H1 (cell line): ENCODE data around the gene HNF1A. TPM values are rescaled to one million over a fixed set of nuclear protein-coding genes. Genes with fewer than 3 reads are reported as not detected.
A peak's percentile ranks its signal among the peaks of the same experiment; 100 is the strongest.
"Not testable (repeated sequence)": the region's sequence is repeated elsewhere in the genome, so short reads cannot be mapped to it uniquely, and the experiment has no call there.

ENCODE experiments used
- CTCF ChIA-PET: fragments of 300-600 bp; sonication (Branson Sonifier 250); formaldehyde crosslinking; loops from one replicate; lab custom pipeline; 2021; ENCODE audit not compliant: partially characterized antibody; lab: Charles Lee
- POLR2A ChIA-PET: fragments of 300-600 bp; sonication (Branson Sonifier 250); formaldehyde crosslinking; loops from one replicate; lab custom pipeline; 2021; ENCODE audit warnings: inconsistent platforms; ENCODE audit not compliant: partially characterized antibody; lab: Charles Lee
- DNase-seq, 2 experiments: peaks; one replicate each; pipeline versions ENCODE4 v3.0.0 to v3.0.0-alpha.2; 2010 to 2022; ENCODE audit warnings: low spot score in 2 of 2, low read depth in 1 of 2, mixed read lengths in 1 of 2
- FAIRE-seq: peaks from 2 replicates; lab custom pipeline; 2011; peaks lifted over from hg19 to GRCh38; lab: Jason Lieb, UNC
- H2AFZ ChIP-seq: 2 replicates; pipeline ENCODE4 v1.8.1; 2012; ENCODE audit warnings: low read length, inconsistent platforms
- H2AK5ac ChIP-seq: 2 replicates; pipeline ENCODE4 v1.6.1; 2013; ENCODE audit warnings: low read depth, low read length
- H2BK120ac ChIP-seq: replicated peaks from 2 replicates; pipeline ENCODE3; 2013; ENCODE audit warnings: low read depth, low read length, inconsistent platforms
- H2BK12ac ChIP-seq: 2 replicates; pipeline ENCODE4 v1.6.1; 2013; ENCODE audit warnings: low read depth, low read length
- H2BK15ac ChIP-seq: 2 replicates; pipeline ENCODE4 v1.6.1; 2013; ENCODE audit warnings: low read length
- H2BK20ac ChIP-seq: 2 replicates; pipeline ENCODE4 v1.6.1; 2013; ENCODE audit warnings: low read length
- H2BK5ac ChIP-seq: 2 replicates; pipeline ENCODE4 v1.6.1; 2013; ENCODE audit warnings: low read depth, low read length
- H3K14ac ChIP-seq: 2 replicates; pipeline ENCODE4 v1.6.1; 2013; ENCODE audit warnings: inconsistent platforms; ENCODE audit not compliant: insufficient read length
- H3K18ac ChIP-seq: 2 replicates; pipeline ENCODE4 v1.6.1; 2013; ENCODE audit warnings: low read length; ENCODE audit errors: extremely low read depth
- H3K23ac ChIP-seq: 2 replicates; pipeline ENCODE4 v1.6.1; 2013; ENCODE audit warnings: inconsistent platforms; ENCODE audit not compliant: insufficient read length
- H3K23me2 ChIP-seq: 2 replicates; pipeline ENCODE4 v1.6.1; 2013; ENCODE audit warnings: low read depth, low read length
- H3K27ac ChIP-seq: 2 replicates; pipeline ENCODE4 v1.6.1; 2011; ENCODE audit warnings: low read depth, low read length, inconsistent platforms
- H3K27me3 ChIP-seq, 4 experiments: replicated peaks in 1 of 4; 1 replicate in 1 of 4; 2 replicates in 3 of 4; pipeline versions ENCODE4 v1.6.1 to v1.8.1; 2011 to 2013; ENCODE audit warnings: low read length in 3 of 4, mild to moderate bottlenecking in 3 of 4, inconsistent platforms in 2 of 4, mixed read lengths in 2 of 4, moderate library complexity in 1 of 4; ENCODE audit not compliant: control insufficient read depth in 3 of 4, insufficient read depth in 3 of 4; ENCODE audit errors: extremely low read depth in 1 of 4
- H3K36me3 ChIP-seq, 4 experiments: 2 replicates each; pipeline versions ENCODE4 v1.6.1 to v1.8.1; 2011 to 2013; ENCODE audit warnings: mild to moderate bottlenecking in 4 of 4, low read length in 3 of 4, moderate library complexity in 2 of 4, control low read depth in 1 of 4, inconsistent platforms in 1 of 4; ENCODE audit not compliant: insufficient read depth in 4 of 4, control insufficient read depth in 2 of 4
- H3K4ac ChIP-seq: replicated peaks from 2 replicates; pipeline ENCODE3; 2013; ENCODE audit warnings: low read length, low read depth, mixed read lengths, inconsistent platforms; ENCODE audit not compliant: insufficient read length
- H3K4me1 ChIP-seq, 4 experiments: replicated peaks in 1 of 4; 1 replicate in 1 of 4; 2 replicates in 3 of 4; pipeline versions ENCODE4 v1.6.1 to v1.8.1; 2011 to 2013; ENCODE audit warnings: low read length in 3 of 4, inconsistent platforms in 2 of 4, mixed read lengths in 1 of 4; ENCODE audit not compliant: insufficient read depth in 4 of 4, control insufficient read depth in 3 of 4
- H3K4me2 ChIP-seq, 2 experiments: 2 replicates each; pipeline versions ENCODE4 v1.6.1 to v1.8.1; 2011 to 2013; ENCODE audit warnings: low read depth in 2 of 2, low read length in 2 of 2, control low read depth in 1 of 2, inconsistent platforms in 1 of 2, mild to moderate bottlenecking in 1 of 2; ENCODE audit not compliant: insufficient read depth in 1 of 2
- H3K4me3 ChIP-seq, 4 experiments: fragments of 200-600, 300-600 bp in 1 of 4; sonication (generic), shearing (Covaris generic), sonication (Bioruptor Twin) in 1 of 4; 2 replicates each; pipeline versions ENCODE4 v1.5.1 to v1.8.1; 2011 to 2016; ENCODE audit warnings: low read length in 4 of 4, low read depth in 3 of 4, control low read depth in 2 of 4, inconsistent platforms in 2 of 4, mild to moderate bottlenecking in 2 of 4, mixed read lengths in 1 of 4, moderate library complexity in 1 of 4; ENCODE audit not compliant: insufficient read depth in 2 of 4; ENCODE audit errors: extremely low read depth in 1 of 4
- H3K56ac ChIP-seq: replicated peaks from 2 replicates; pipeline ENCODE3; 2013; ENCODE audit warnings: low read depth, mild to moderate bottlenecking, mixed read lengths, low read length, inconsistent platforms; ENCODE audit not compliant: insufficient read length
- H3K79me1 ChIP-seq: 2 replicates; pipeline ENCODE4 v1.6.1; 2013; ENCODE audit warnings: low read depth, low read length, control low read depth
- H3K79me2 ChIP-seq, 2 experiments: 2 replicates each; pipeline versions ENCODE4 v1.6.1 to v1.8.1; 2012 to 2013; ENCODE audit warnings: low read length in 2 of 2, mild to moderate bottlenecking in 2 of 2, inconsistent platforms in 1 of 2; ENCODE audit not compliant: insufficient read depth in 2 of 2, control insufficient read depth in 1 of 2
- H3K9ac ChIP-seq, 4 experiments: replicated peaks in 1 of 4; 1 replicate in 1 of 4; 2 replicates in 3 of 4; pipeline versions ENCODE4 v1.6.1 to v1.8.1; 2011 to 2013; ENCODE audit warnings: low read depth in 3 of 4, low read length in 3 of 4, control low read depth in 2 of 4, mild to moderate bottlenecking in 2 of 4, moderate library complexity in 2 of 4, inconsistent platforms in 1 of 4; ENCODE audit errors: extremely low read depth in 1 of 4
- H3K9me3 ChIP-seq, 2 experiments: 2 replicates each; pipeline versions ENCODE4 v1.6.1 to v1.8.1; 2012 to 2013; ENCODE audit warnings: mild to moderate bottlenecking in 2 of 2, moderate library complexity in 2 of 2, control low read depth in 1 of 2, inconsistent platforms in 1 of 2, low read depth in 1 of 2, low read length in 1 of 2, mixed read lengths in 1 of 2; ENCODE audit not compliant: insufficient read depth in 2 of 2
- H4K20me1 ChIP-seq, 2 experiments: replicated peaks in 1 of 2; 2 replicates each; pipeline versions ENCODE3 to v1.8.1; 2011 to 2013; ENCODE audit warnings: inconsistent platforms in 2 of 2, low read length in 2 of 2, mild to moderate bottlenecking in 1 of 2; ENCODE audit not compliant: insufficient read depth in 2 of 2, control insufficient read depth in 1 of 2
- H4K5ac ChIP-seq: 2 replicates; pipeline ENCODE4 v1.6.1; 2013; ENCODE audit warnings: low read length, low read depth, mixed read lengths, inconsistent platforms; ENCODE audit not compliant: insufficient read length
- H4K8ac ChIP-seq: 2 replicates; pipeline ENCODE4 v1.8.0; 2013; ENCODE audit warnings: mild to moderate bottlenecking, moderate library complexity, low read length, inconsistent platforms; ENCODE audit not compliant: insufficient read depth; ENCODE audit errors: extremely low read depth
- H4K91ac ChIP-seq: replicated peaks from 2 replicates; pipeline ENCODE3; 2013; ENCODE audit warnings: low read length, mixed read lengths, inconsistent platforms; ENCODE audit not compliant: insufficient read length
- CEBPB ChIP-seq: IDR thresholded peaks from 2 replicates; pipeline ENCODE4 v1.6.1; 2012; ENCODE audit warnings: low read depth, low read length
- CHD1 ChIP-seq: IDR thresholded peaks from 2 replicates; pipeline ENCODE4 v1.6.1; 2012; ENCODE audit warnings: low read depth, low read length, improper control_type of control experiment
- CTBP2 ChIP-seq: IDR thresholded peaks from 2 replicates; pipeline ENCODE4 v1.7.0; 2011; ENCODE audit warnings: borderline replicate concordance, mild to moderate bottlenecking, moderate library complexity, mixed read lengths, low read length; ENCODE audit not compliant: insufficient read depth, insufficient read length
- GABPA ChIP-seq: IDR thresholded peaks from 2 replicates; pipeline ENCODE4 v1.6.1; 2011; ENCODE audit warnings: mild to moderate bottlenecking, low read length, moderate library complexity, borderline replicate concordance; ENCODE audit not compliant: insufficient read depth
- HDAC2 ChIP-seq, 2 experiments: fragments of 300-600 bp in 1 of 2; sonication (generic) in 1 of 2; IDR thresholded peaks; 2 replicates each; pipeline ENCODE4 v1.6.1; 2011 to 2012; ENCODE audit warnings: low read depth in 2 of 2, low read length in 2 of 2, mild to moderate bottlenecking in 2 of 2, moderate library complexity in 2 of 2, borderline replicate concordance in 1 of 2, inconsistent platforms in 1 of 2
- YY1 ChIP-seq: IDR thresholded peaks from 2 replicates; pipeline ENCODE4 v1.6.1; 2011; ENCODE audit warnings: low read depth, mild to moderate bottlenecking, low read length
- WGBS, 2 experiments: shearing (Covaris generic) in 1 of 2; methylation state at CpG; one replicate each; pipeline versions ENCODE4 v1.1.6 to v1.1.7; 2013 to 2015; ENCODE audit warnings: low lambda C conversion rate in 2 of 2, mixed read lengths in 2 of 2, inconsistent platforms in 1 of 2, low coverage in 1 of 2, missing lambda C conversion rate in 1 of 2; ENCODE audit not compliant: insufficient replicate concordance in 2 of 2, insufficient coverage in 1 of 2, insufficient read length in 1 of 2; ENCODE audit errors: extremely low coverage in 1 of 2, missing lambda C conversion rate in 1 of 2; 5-methylcytosine and 5-hydroxymethylcytosine counted together
- polyA plus RNA-seq, 7 experiments: library from polyadenylated mRNA; depleted of rRNA in 3 of 7; stranded (reverse) in 5 of 7; unstranded in 2 of 7; fragments of >200 nt in 5 of 7; fragments of 200-250 nt in 2 of 7; gene quantifications; 1 replicate in 5 of 7; 2 replicates in 1 of 7; 4 replicates in 1 of 7; pipeline versions ENCODE4 v1.2.1 to v1.2.3, GENCODE V29; 2011 to 2013; ENCODE audit warnings: missing spikeins in 2 of 7, mixed read lengths in 2 of 7
- total RNA-seq: library from RNA; stranded (reverse); fragmentation: NEBNext Ultra II Directional; extraction: Animal tissue kit (Norgen Biotek cat#: 25700); gene quantifications from 2 replicates; pipeline ENCODE4 v1.2.1, GENCODE V29; 2021

The HNF1A gene
- total and polyA plus RNA-seq, 2 of the 8 experiments (the other 6 are each of a cell fraction or from before 2014, with no cell fraction given), result not detected

DNA sequence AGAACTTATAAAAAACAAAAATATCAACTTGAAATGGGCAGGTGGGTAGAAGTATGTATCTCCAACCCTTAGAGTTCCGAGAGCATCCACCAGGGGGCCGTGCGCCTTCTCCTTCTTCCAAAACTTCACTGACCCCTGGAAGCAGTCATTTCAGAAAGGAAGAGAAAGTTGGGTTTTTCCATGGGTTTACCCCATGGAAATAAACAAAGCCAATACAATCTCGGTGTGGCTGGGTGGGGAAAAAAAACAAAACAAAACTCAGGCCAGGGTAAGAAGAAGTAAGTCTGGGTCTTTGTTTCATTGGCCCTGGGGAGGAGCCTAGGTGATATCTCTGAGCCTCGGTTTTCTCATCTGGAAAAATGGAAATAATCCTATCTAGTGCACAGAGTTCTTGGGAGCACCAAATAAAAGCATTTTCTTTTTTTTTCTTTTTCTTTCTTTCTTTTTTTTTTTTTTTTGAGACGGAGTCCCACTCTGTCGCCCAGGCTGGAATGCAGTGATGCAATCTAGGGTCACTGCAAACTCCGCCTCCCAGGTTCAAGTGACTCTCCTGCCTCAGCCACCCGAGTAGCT lies 33.6 kb upstream of the HNF1A start (continued):
- TF ChIP-seq CTBP2 (no peak), CHD1 (no peak), HDAC2 (IDR thresholded peaks at IDR 0.05; ENCODE audit: borderline replicate concordance in 1 of 2, low read depth in 2 of 2, low read length in 2 of 2) (no peak), CEBPB (peak; percentile 49; the same call in 1 of the 2 replicates), YY1 (peak; percentile 35; the same call in 1 of the 2 replicates), GABPA (no peak)

DNA sequence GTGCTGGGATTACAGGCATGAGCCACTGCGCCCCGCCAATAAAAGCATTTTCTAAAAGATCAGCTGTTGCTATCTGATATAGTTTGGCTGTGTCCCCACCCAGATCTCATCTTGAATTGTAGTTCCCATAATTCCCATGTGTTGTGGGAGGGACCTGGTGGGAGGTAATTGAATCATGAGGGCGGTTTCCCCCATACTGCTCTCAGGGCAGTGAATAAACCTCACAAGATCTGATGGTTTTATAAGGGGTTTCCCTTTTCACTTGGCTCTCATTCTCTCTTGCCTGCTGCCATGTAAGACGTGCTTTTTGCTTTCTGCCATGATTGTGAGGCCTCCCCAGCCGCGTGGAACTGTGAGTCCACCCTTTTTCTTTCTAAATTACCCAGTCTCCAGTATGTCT lies 32.8 kb upstream of the HNF1A start:
- not testable (repeated sequence) for H3K79me1 ChIP-seq, H4K20me1 ChIP-seq, H2BK12ac ChIP-seq, H3K79me2 ChIP-seq, H4K91ac ChIP-seq, H4K5ac ChIP-seq, H4K8ac ChIP-seq, H3K14ac ChIP-seq, H3K4me2 ChIP-seq, H3K9ac ChIP-seq, H2BK120ac ChIP-seq, H3K4me1 ChIP-seq, H3K36me3 ChIP-seq, H2BK15ac ChIP-seq, H3K4ac ChIP-seq, H2BK5ac ChIP-seq, H3K9me3 ChIP-seq, H2AK5ac ChIP-seq, H3K23ac ChIP-seq, FAIRE-seq, DNase-seq, H3K27me3 ChIP-seq, H3K27ac ChIP-seq, H3K23me2 ChIP-seq, H3K56ac ChIP-seq, H3K4me3 ChIP-seq, H3K18ac ChIP-seq
- 0 out of 2 replicates have a peak overlapping the region, but pooled peaks have one; percentile 39 for H2AFZ ChIP-seq
- POLR2A ChIA-PET, result interaction anchor here (1.4 kb wide), 1 partner anchor 20 kb away, joined by 4 read pairs; no protein-coding TSS in a partner anchor
- H2BK20ac ChIP-seq, result 0 out of 2 replicates have a peak overlapping the region, but pooled peaks have one; percentile 41
- CTCF ChIA-PET, result interaction anchor here (0.6 to 2.1 kb wide), 8 partner anchors 9 to 425 kb away, joined by 3 to 17 read pairs (median 4); no protein-coding TSS in a partner anchor
- WGBS, 2 experiments, result 88% methylated on average over 6 of the region's 6 CpGs; no CpG with 5 or more reads in 1 of the 2 experiments
